GM18502 (cell line): ENCODE data around the gene DEFB131A.
"Not testable (repeated sequence)": the region's sequence is repeated elsewhere in the genome, so short reads cannot be mapped to it uniquely, and the experiment has no call there.

ENCODE experiments used
- ATAC-seq: cut with Tn5 transposase; IDR thresholded peaks from one replicate; pipeline ENCODE4 v1.9.1; 2021; ENCODE audit warnings: mild to moderate bottlenecking; ENCODE audit not compliant: unreplicated experiment, poor library complexity

DEFB131A gene, protein sequence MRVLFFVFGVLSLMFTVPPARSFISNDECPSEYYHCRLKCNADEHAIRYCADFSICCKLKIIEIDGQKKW

DNA sequence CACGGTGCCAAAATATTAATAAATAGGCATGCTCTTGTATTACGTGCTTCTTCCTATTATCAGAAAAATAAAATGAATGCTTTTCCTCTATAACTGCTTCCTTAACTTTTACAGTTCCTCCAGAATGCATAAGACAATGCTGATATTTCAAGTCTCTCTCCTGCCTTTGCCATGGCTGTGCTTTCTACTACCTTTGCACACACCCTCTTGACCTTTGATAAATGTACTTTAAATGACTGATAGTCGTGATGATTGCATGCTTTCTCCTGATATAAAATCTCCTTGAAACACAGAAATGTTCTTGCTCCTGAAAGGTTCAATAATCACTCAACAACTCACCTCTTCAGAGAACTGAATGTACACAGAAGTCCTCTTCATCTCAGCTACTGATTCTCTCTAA is at the start of gene DEFB131A:
DEFB131A (plus strand) TSS at position 301 of the 400 bp plus-strand sequence. CDS start 120 bp downstream, outside the sequence.
- ATAC-seq = not testable (repeated sequence)

DNA sequence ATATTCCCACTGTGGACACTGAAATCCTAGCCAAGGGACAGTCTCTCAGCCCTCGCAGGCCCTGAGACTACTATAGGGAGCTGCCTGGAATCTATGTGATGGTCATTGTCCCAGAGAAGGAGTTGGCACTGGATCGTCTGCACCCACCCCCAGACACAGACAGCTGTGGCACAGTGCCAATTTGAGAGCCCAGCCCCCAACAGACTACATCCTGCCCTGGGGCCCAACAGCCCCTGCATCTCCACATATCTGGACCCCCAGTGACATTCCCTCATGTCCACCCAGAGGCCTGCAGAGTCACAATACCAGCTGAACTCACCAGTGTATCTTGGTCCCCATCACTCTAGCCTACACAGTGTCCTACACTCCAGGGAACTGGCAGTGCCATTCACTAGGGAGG is 38.4 kb upstream of the DEFB131A start:
- ATAC-seq = not testable (repeated sequence)

DNA sequence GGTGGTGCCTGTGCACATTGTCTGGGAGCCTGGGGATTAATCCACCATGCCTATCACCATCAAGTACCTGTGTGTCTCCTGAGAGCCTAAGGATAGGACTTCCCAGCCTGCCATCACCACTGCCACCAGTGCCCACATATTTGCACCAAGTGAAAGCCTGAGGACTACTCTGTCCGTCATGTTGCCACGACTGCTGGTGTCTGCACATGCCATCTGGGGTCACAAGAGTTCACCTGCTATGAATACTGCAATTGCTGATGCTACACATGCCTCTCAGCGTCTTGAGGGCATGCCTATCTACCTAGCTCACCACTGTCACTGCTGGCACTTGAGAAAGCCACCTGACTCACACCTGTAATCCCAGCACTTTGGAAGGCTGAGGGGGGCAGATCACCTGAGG is 37.7 kb upstream of the DEFB131A start:
- ATAC-seq = not testable (repeated sequence)

DNA sequence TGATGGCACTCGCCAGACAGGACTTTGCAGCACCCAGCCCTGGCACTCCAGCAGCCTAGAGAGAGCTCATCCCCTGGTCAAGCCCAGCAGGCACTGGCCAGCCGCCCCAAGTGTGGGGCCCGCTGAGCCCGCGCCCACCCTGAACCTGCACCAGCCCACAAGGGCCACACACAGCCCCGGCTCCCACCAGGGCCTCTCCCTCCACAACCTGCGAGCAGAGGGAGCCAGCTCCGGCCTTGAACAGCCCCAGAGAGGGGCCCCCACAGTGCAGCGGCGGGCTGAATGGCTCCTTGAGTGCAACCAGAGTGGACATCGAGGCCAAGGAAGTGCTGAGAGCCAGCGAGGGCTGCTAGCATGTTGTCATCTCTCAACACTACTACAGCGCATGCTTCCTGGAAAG is 34.4 kb upstream of the DEFB131A start:
- ATAC-seq = no peak

DNA sequence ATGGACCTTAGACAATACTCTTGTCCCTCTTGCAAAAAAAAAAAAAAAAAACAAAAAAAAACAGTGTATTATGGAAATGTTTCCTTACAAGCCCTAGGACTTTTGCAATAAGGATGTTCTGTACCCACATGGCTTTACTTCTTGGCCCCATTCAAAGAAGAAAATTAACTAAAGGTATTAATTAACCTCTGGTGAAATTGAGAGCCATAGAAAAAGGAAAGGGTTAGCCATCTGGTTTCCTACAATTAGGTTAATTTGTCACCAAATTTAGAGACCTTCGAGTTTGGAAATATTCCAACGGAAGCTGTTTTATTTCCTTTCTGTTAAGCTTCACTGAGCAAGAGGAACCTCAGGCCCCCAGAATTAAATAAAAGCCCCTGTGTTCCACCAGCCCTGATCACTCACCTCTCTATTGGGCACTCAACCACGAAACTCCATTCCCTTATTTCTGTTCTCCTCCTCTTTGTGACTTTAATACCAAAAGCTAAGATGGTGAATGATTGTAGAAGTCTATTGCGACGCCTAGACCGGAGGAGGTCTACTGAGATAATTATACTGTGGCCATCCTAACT is 22.2 kb upstream of the DEFB131A start:
- not testable (repeated sequence) for ATAC-seq

DNA sequence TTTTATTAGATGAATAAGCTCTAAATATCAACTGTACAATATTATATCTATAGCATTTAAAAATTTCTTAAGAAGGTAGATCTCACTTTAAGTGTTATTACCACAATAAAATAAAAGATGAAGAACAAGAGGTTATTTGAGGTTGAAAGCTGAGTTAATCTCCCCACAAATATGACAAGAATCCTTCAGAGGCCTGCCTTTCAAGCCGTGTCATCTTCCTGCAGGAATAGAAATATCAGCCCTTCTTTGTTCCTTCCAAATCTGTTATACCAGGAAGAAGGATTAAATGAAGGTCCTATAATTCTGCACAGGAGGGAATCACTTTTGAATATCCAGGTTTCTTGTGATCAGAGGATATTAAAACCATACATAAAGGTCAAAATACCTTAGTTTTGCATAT is 18.3 kb upstream of the DEFB131A start:
- ATAC-seq = not testable (repeated sequence)

DNA sequence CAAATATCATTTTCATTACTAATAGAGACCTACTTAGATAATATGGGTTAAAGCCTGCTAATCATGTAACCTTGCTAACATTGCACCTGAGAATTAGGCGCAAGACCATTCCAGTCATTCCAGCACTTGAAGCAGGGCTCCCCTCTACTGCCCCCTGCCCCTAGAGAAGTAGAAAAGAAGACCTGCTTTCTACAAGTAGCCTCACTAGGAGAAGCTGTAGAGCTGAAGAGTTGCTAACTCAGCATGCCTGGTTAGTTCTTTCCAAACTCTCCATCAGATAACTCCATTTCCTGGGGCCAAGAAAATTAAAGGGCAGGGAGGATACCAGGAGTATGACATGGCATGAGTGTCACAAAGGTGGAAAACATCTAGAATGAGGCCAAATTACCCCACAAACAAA is 14.2 kb upstream of the DEFB131A start:
- not testable (repeated sequence) for ATAC-seq

DNA sequence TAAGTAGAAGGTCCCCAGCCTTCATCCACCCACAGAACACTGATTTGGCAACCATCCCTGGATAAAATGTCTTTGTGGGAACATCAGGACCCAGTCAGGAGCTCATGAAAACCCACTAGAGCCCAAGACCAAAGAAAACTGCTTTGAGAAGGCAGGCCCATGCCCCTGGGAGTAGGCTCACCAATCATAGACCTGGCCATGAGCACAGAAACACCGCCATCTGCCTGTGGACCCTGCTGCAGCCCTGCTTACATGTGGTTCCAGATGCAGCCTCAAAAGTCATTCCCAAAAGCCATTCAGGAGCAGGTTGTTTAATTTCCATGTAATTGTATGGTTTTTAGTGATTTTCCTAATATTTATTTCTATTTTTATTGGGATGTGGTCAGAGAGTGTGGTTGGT is 10.9 kb upstream of the DEFB131A start:
- ATAC-seq = not testable (repeated sequence)

DNA sequence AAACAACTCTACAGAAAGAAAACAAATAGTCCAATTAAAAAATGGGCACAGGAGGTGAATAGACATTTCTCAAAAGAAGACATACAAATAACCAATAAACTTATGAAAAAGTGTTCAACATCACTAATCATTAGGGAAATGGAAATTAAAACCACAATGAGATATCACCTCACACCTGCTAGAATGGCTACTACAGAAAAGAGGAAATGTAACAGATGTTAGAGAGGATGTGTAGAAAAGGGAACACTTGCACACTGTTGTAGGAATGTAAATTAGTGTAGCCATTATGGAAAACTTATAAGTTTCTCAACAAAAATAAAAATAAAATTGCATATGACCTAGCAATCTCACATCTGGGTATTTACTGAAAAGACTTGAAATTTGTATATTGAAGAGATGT is 7.5 kb upstream of the DEFB131A start:
- ATAC-seq = not testable (repeated sequence)

DNA sequence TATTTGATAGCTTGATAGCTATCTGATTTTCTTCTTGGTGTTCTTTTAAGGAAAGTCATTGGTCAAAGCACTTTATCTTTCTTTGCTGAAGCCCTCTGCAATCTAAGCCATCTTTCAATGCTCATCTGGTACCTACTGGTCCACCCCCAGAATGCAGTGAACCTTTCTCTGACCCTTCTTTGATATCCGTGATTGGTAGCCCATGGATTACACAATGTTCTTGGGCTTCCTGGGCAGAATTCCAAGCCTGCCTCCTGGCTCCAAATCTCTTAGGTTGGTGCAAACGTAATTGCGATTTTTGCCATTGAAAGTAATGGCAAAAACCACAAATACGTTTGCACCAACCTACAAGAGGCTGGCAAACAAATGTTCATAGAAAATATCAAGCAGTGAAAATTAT is 1.9 kb upstream of the DEFB131A start:
- ATAC-seq = not testable (repeated sequence)

DNA sequence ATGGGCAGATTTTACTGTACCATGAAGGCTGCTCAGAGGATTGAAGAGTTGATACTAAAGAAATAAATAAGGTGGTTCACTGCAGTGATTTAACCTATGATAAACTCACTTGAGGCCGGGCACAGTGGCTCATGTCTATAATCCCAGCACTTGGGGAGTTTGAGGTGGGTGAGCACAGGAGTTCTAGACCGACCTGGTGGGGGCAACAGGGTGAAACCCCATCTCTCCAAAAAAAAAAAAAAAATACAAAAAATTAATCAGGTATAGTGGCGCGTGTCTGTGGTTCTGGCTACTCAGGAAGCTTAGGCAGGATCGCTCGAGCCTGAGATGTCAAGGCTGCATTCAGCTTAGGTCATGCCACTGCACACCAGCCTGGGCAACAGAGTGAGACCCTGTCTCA is 467 bp downstream of the DEFB131A start:
- not testable (repeated sequence) for ATAC-seq

DNA sequence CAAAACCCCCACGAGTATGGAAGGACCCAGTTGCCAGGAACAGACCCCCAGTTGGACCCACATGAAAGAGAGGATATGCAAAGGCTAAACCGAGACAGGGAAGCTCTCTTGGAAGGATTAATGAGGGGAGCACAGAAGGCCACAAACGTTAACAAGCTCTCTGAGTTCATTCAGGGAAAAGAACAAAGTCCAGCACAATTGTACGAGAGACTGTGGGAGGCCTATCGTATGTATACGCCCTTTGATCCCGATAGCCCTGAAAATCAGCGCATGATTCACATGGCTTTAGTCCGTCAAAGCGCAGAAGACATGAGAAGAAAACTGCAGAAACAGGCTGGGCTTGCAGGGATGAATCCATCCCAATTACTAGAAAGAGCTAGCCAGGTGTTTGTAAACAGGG is 8.0 kb downstream of the DEFB131A start:
- not testable (repeated sequence) for ATAC-seq

DNA sequence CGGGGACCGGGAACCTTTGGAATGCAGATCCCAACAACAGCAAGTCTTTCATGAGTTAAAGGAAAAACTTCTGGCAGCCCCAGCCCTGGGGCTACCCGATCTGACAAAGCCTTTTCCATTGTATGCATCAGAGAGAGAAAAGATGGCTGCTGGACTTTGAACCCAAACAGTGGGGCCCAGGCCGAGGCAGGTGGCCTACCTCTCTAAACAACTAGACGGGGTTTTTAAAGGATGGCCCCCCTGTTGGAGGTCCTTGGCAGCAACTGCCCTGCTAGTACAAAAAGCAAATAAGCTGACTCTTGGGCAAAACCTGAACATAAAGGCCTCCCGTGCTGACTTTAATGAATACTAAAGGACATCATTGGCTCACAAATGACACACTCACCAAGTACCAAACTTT is 10.1 kb downstream of the DEFB131A start:
- ATAC-seq = not testable (repeated sequence)

DNA sequence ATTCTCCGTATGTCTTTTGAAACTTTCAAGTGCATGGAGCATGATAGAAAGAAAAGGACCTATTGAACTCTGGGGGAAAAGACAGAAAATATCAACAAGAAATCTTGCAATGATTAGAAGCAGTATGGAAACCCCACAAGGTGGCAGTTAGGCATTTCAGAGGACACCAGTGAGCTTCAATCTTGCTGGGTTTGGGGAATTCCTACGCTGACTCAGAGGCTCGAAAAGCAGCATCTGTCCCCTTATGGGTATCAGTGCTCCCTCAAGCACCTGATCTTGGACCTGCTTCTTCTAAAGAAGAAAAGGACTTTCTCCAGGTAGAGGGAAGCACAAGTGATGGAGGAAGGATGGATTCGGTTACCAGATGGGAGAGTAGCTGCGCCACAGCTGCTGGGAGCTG is 10.8 kb downstream of the DEFB131A start:
- not testable (repeated sequence) for ATAC-seq

DNA sequence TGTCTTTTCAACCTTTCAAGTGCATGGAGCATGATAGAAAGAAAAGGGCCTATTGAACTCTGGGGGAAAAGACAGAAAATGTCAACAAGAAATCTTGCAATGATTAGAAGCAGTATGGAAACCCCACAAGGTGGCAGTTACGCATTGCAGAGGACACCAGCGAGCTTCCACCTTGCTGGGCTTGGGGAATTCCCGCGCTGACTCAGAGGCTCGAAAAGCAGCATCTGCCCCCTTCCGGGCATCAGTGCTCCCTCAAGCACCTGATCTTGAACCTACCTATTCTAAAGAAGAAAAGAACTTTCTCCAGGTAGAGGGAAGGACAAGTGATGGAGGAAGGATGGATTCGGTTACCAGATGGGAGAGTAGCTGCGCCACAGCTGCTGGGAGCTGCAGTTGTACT is 35.3 kb downstream of the DEFB131A start:
- ATAC-seq = not testable (repeated sequence)

DNA sequence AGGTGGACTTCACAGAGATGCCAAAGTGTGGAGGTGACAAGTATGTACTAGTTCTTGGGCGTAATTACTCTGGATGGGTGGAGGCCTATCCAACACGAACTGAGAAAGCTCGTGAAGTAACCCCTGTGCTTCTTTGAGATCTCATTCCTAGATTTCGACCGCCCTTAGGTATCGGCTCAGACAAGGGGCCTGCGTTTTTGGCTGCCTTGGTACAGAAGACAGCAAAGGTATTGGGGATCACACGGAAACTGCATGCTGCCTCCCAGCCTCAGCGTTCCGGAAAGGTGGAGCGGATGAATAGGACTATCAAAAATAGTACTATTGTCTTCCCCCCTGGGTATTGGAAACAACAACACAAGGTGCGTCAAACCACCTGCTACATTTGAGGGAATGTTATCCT is 35.9 kb downstream of the DEFB131A start:
- ATAC-seq = not testable (repeated sequence)

DNA sequence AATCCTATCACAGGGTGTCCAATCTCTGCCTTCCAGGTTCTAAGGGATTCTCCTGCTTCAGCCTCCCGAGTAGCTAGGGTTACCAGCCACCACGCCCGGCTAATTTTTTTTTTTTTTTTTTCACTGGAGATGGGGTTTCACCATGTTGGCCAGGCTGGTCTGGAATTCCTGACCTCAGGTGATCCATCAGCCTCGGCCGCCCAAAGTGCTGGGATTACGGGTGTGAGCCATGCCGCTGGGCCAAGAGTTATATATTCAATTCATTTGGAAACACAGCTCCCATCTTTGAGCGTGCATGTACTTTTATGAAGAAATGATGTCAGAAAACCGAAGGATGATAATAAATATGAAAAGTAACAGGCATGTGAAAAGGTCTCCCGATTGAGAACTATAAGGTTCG is 38.7 kb downstream of the DEFB131A start:
- not testable (repeated sequence) for ATAC-seq

DNA sequence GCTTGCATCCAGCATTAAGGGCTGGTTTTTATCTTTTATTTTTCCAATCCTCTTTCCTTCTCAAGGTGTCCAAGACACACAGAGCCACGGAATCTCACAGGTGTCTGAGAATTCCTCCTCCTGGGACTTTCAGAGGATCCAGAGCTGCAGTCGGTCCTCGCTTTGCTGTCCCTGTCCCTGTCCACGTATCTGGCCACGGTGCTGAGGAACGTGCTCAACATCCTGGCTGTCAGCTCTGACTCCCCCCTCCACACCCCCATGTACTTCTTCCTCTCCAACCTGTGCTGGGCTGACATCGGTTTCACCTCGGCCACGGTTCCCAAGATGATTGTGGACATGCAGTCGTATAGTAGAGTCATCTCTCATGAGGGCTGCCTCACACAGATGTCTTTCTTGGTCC is 39.5 kb downstream of the DEFB131A start:
- not testable (repeated sequence) for ATAC-seq

DNA sequence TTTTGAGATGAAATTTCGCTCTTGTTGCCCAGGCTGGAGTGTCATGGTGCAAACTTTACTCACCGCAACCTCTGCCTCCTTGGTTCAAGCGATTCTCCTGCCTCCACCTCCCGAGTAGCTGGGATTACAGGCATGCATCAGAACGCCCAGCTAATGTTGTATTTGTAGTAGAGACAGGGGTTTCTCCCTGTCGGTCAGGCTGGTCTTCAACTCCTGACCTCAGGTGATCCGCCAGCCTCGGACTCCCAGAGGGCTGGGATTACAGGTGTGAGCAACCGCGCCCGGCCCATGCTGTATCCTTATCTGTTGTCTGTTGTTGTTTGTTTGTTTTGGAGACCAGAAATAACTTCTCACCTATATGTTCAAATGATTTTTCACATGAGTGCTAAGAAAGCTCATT is 42.7 kb downstream of the DEFB131A start:
- not testable (repeated sequence) for ATAC-seq

DNA sequence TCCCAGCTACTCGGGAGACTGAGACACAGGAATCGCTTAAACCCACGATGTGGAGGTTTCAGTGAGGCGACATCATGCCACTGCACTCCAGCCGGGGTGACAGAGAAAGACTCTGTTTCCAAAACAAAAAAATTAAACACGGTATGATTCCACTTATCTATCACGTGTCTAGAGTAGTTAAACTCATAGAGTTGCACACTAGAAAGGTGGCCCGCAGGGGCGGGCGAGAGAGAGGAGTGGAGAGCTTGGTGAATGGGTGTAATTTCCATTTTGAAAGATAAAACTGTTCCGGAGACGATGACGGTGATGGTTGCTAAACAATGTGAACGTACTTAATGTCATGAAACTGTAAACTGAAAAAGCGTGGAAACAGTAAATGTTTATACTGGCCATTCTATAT is 44.6 kb downstream of the DEFB131A start:
- not testable (repeated sequence) for ATAC-seq

DNA sequence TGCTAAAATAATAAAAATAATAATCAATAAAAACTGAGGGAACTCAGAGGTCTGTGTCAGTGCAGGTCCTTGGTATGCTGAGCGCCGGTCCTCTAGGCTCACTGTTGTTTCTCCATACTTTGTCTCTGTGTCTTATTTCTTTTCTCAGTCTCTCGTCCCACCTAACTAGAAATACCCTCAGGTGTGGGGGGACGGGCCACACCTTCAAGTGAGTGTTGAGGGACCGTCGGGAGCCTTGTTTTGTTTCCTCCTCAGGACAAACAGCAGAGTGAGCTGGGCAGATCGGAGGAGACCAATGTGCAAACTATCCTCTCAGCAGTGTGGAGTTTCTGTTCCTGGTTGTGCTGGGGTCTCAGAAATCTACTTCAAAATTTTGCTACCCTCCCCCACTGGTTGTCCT is 46.3 kb downstream of the DEFB131A start:
- ATAC-seq = not testable (repeated sequence)

DNA sequence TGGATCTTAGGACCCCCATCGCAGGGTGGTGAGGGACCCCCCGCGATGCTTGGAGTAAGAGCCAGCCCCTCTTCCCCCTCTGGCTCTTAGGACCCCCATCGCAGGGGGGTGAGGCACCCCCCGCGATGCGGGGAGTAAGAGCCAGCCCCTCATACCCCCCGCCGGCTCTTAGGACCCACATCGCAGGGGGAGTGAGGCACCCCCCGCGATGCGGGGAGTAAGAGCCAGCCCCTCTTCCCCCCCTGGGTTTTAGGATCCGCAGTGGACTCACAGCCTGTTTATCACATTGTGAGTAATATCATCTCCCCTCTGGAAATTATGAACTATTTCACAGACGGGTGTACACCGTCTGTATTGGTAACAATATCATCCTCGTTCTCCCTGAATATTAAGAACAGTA is 46.8 kb downstream of the DEFB131A start:
- not testable (repeated sequence) for ATAC-seq
